ENCODE data around the gene PANX3. TPM values are rescaled to one million over a fixed set of nuclear protein-coding genes. Genes with fewer than 3 reads are reported as not detected.

PANX3 gene
- polyA plus RNA-seq, 1 of the 3 experiments (the other 2 are of a cell fraction), result not detected

DNA sequence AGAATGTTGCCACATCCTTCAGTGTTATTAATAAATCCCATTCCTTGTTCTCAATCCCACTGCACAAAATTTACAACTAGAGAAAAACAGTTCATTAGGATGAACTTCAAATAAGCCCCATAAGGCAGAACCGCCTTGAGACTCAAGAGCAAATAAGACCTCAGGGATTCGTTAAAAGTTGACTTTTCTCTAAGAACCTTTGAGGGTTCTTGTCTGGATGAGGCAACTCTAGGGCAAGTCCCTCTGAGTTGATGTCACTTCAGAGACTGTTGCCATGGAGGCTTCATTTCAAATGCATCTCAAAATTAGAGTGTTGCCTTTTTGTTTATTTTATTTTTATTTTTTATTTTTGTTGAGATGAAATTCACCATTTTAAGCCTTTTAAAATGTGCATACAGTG lies 19.8 kb upstream of the PANX3 start (continued):
- TF ChIP-seq, protein P1, sequence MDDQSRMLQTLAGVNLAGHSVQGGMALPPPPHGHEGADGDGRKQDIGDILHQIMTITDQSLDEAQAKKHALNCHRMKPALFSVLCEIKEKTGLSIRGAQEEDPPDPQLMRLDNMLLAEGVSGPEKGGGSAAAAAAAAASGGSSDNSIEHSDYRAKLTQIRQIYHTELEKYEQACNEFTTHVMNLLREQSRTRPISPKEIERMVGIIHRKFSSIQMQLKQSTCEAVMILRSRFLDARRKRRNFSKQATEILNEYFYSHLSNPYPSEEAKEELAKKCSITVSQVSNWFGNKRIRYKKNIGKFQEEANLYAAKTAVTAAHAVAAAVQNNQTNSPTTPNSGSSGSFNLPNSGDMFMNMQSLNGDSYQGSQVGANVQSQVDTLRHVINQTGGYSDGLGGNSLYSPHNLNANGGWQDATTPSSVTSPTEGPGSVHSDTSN (IDR thresholded peaks at IDR 0.05), result no peak
- TF ChIP-seq POLR2AphosphoS5 (IDR thresholded peaks at IDR 0.05; ENCODE audit: low read depth, low read length), result no peak

DNA sequence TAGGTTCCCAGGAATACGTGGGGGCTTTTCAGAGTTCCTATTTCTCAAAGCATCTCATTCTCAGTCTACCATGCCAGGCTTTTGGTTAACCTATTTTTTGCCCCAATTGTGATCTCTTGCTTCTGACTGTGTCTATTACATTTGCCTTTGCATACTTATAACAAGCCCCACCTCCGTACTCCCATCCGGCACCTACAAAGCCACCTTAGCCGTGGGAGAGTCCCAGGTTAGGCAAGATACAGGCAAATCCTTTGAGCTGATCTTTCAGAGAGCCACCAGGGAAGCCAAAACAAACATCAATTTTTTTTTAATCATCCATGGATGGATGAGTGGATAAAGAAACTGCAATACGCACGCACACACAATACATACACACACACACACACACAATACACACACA lies 18.6 kb upstream of the PANX3 start:
- Histone ChIP-seq H3K4me3 (ENCODE audit: low read depth in 2 of 2, low read length in 1 of 2) (no peak overlapping the region), H3K4me1 (ENCODE audit: control insufficient read depth in 1 of 2, insufficient read depth in 2 of 2, low read depth in 1 of 2, low read length in 1 of 2) (no peaks in the 10 kb centered on the region), H2AFZ (ENCODE audit: low read depth) (no peak overlapping the region), H3F3A (replicated peaks; ENCODE audit: insufficient read depth) (peaks cover 3% of the 10 kb centered on the region), H3K79me2 (ENCODE audit: insufficient read depth) (no peaks in the 10 kb centered on the region), H3K9me3 (no peaks in the 10 kb centered on the region), H3K27me3 (ENCODE audit: insufficient read depth) (peaks cover 34% of the 10 kb centered on the region; the same call in 1 of the 2 replicates), H3K4me2 (no peak overlapping the region), H3K27ac (ENCODE audit: low read depth in 2 of 2, low read length in 1 of 2) (no peak overlapping the region), H3K9ac (no peak overlapping the region), H3K9me2 (no peaks in the 10 kb centered on the region), H3K36me3 (replicated peaks in 1 of 2; ENCODE audit: control insufficient read depth in 1 of 2, insufficient read depth in 2 of 2, low read length in 1 of 2) (no peaks in the 10 kb centered on the region), H4K20me1 (ENCODE audit: insufficient read depth) (no peaks in the 10 kb centered on the region)
- WGBS (ENCODE audit: low lambda C conversion rate), result 13% methylated on average over 6 of the region's 6 CpGs
- no peak for DNase-seq
- ChIA-PET CTCF (no interaction called here), POLR2A (no interaction called here)
- TF ChIP-seq NRF1 (IDR thresholded peaks at IDR 0.05; ENCODE audit: low read depth, low read length), result no peak
- TF ChIP-seq POLR2AphosphoS5 (IDR thresholded peaks at IDR 0.05; ENCODE audit: low read depth, low read length), result no peak
- TF ChIP-seq TEAD4 (IDR thresholded peaks at IDR 0.05; ENCODE audit: borderline replicate concordance, insufficient read depth), result no peak
- no peak for TF ChIP-seq FOXJ3 (CRISPR knock-in tag; IDR thresholded peaks at IDR 0.05)
- TF ChIP-seq USF2 (IDR thresholded peaks at IDR 0.05; ENCODE audit: borderline replicate concordance, low read depth, low read length), result no peak
- no peak for TF ChIP-seq JUND (IDR thresholded peaks at IDR 0.05)
- no peak for TF ChIP-seq SMC3 (IDR thresholded peaks at IDR 0.05; ENCODE audit: low read depth, low read length)
- no peak for TF ChIP-seq RXRA (IDR thresholded peaks at IDR 0.05; ENCODE audit: borderline replicate concordance, low read depth)
- TF ChIP-seq, protein P2, sequence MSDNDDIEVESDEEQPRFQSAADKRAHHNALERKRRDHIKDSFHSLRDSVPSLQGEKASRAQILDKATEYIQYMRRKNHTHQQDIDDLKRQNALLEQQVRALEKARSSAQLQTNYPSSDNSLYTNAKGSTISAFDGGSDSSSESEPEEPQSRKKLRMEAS (IDR thresholded peaks at IDR 0.05; ENCODE audit: low read depth), result no peak
- TF ChIP-seq CHD2 (IDR thresholded peaks at IDR 0.05; ENCODE audit: low read length, partially characterized antibody), result no peak
- no peak for TF ChIP-seq SIN3A (IDR thresholded peaks at IDR 0.05; ENCODE audit: borderline replicate concordance, low read depth, low read length)
- no peak for TF ChIP-seq MXI1 (IDR thresholded peaks at IDR 0.05; ENCODE audit: low read depth, low read length)
- no peak for TF ChIP-seq REST (IDR thresholded peaks at IDR 0.05; ENCODE audit: low read depth, low read length)
- TF ChIP-seq GABPA (IDR thresholded peaks at IDR 0.05; ENCODE audit: low read depth), result no peak
- no peak for TF ChIP-seq YY1 (IDR thresholded peaks at IDR 0.05; ENCODE audit: low read depth)
- no peak for TF ChIP-seq RFX5 (IDR thresholded peaks at IDR 0.05; ENCODE audit: low read length)

Measured in SK-N-SH (cell line).